ENCODE data around the gene CAMSAP1. TPM values are rescaled to one million over a fixed set of nuclear protein-coding genes. Genes with fewer than 3 reads are reported as not detected.

Gene CAMSAP1
- total RNA-seq, 1 donor from 2014 or later, result 31.1 TPM

DNA sequence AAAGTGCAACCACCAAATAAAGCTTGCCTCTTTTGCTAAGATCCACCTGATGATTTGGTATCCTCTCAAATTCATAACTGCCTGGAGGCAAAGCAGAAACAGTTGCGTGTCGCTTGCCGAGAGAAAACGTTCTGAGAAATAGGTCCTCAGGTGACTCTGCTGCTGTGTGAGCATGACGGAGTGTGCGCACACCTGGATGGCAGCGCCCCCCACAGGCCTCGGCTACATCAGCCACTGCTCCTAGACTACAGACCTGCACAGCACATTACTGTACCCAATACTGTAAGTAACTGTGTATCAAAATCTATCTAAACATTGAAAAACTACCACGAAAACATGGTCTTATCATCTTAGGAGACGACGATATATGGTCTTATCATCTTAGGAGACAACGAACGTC is 87.4 kb downstream of the CAMSAP1 start:
- TF ChIP-seq, protein P1, sequence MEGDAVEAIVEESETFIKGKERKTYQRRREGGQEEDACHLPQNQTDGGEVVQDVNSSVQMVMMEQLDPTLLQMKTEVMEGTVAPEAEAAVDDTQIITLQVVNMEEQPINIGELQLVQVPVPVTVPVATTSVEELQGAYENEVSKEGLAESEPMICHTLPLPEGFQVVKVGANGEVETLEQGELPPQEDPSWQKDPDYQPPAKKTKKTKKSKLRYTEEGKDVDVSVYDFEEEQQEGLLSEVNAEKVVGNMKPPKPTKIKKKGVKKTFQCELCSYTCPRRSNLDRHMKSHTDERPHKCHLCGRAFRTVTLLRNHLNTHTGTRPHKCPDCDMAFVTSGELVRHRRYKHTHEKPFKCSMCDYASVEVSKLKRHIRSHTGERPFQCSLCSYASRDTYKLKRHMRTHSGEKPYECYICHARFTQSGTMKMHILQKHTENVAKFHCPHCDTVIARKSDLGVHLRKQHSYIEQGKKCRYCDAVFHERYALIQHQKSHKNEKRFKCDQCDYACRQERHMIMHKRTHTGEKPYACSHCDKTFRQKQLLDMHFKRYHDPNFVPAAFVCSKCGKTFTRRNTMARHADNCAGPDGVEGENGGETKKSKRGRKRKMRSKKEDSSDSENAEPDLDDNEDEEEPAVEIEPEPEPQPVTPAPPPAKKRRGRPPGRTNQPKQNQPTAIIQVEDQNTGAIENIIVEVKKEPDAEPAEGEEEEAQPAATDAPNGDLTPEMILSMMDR (conservative IDR thresholded peaks at IDR 0.05; ENCODE audit: low read depth, low read length), result no peak
- H3K4me3 ChIP-seq (ENCODE audit: low read depth, low read length), result no peak overlapping the region
- DNase-seq (ENCODE audit: low read depth), result no peak

DNA sequence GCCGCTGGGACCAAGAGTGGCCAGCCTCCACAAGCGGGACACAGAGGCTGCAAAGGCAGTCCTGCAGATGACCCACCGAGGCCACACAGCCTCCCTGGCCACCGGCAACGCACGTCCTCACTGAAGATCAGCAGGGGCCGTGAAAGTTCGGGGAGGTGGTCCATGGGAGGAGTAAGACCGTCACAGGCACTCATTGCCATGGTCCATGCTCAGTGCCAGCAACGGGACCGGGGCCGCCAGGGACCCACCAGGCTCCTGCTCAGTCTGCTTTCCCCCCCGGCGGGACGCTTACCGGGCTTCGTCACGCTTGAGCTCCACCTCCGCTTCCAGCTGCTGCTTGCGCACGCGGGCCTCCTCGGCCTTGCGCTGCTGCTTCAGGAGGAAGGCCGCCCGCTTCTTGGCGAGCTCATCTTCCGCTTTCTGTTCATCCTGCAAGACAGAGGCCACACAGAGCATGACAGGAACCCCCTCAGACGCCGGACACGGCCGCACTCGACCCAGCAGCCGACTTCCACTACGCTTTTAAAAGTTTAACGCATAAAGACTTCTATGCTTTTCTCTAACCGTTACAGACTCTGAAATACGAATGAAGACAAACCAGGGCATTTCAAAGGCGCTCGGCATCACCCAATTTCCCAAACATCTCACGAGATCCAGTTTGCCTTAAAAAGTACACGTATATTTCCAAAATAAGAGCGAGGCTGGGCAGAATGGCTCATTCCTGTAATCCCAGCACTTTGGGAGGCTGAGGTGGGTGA is 88.4 kb downstream of the CAMSAP1 start:
- no peak overlapping the region for H3K4me3 ChIP-seq (ENCODE audit: low read depth, low read length)
- TF ChIP-seq, protein P1 (conservative IDR thresholded peaks at IDR 0.05; ENCODE audit: low read depth, low read length), result no peak
- DNase-seq (ENCODE audit: low read depth), result no peak

DNA sequence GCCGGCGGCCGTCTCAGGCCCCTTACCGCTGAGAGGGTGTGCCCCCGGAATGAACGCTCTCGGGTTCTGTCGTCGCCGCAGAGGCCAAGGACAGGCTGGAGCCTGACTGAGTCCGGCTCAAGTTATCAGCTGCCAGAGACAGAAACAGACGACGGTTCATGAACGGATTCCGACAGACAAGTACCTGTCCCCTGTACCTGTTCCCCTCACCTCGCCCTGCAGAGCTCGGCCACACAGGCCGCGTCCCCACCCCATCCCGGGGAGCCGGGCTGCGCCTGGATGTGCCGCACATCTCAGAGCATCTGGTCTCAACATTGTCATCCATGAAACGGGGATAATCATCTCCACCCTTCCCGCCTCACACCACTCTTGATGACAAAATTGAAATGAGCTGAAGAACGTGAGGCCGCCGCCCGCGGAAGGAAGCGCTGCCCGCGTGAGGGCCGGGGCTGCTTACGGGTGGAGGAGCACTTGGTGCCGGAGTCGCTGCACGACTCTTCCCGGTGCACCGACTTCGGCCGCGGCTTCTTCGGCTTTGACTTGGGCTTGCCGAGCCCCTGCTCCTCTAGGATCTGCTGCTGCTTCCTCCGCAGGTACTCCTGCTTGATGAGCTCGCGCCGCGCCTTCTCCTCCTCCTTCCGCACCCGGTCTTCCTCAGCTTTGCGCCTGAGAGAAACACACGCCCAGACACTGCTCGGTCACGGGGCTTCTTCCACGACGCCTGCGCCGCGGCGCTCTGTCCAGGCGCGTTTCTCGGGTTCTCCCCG is 89.2 kb downstream of the CAMSAP1 start:
- H3K4me3 ChIP-seq (ENCODE audit: low read depth, low read length), result no peak overlapping the region
- DNase-seq (ENCODE audit: low read depth), result no peak
- TF ChIP-seq, protein P1 (conservative IDR thresholded peaks at IDR 0.05; ENCODE audit: low read depth, low read length), result no peak

DNA sequence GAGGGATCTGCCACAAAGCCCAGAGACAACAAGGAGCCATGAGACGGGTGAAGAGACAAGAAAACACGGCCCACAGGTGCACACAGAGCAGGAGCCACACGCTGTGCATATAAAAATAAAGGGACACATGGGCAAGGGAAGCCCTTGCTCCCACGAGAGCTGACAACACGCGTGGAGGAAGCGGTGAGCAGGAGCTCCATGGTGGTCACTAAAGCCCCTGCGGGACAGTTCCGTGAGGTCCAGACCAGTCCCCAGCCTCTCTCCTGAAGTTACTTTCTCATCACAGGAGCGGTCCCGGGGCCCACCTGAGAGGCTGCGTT is 90.7 kb downstream of the CAMSAP1 start:
- no peak for DNase-seq (ENCODE audit: low read depth)
- no peak overlapping the region for H3K4me3 ChIP-seq (ENCODE audit: low read depth, low read length)
- TF ChIP-seq, protein P1 (conservative IDR thresholded peaks at IDR 0.05; ENCODE audit: low read depth, low read length), result no peak

DNA sequence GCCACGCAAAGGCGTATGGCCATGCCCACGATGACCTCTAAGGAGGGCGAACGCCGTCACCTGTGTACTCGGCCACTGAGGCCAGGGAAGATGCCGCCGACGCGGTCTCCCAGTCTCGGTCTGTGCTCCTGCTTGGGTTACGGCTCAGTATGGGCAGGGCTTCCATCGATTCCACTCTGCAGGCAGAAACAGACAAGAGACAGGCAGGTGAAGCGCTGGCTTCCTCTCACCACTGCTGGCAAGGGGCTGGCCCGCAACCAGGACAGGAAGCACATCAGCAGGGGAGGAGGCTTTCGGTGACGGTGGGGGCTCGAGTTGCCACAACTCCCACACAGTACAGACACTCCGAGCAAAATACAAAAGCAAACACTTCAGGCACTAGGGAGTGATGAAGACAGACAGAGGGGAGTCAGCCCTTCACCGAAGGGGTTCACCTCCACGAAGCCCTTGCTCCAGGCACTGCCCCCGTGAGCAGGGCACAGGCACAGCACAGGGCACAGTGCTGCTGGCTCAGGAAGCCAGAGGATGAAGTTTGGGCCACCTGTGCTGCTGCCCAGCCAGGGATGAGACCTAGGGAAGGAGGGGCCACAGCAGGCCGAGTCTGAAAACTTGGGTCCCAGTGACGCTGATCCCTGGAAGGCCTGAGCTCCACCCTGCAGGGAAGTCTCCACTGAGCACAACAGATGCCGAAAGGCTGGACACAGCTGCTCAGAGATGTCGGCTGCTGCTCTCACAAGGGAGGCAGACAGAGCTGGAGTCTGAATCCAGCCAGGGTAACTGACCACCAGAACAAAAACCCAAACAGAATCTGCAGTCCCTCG is 91.3 kb downstream of the CAMSAP1 start:
- TF ChIP-seq, protein P1 (conservative IDR thresholded peaks at IDR 0.05; ENCODE audit: low read depth, low read length), result no peak
- H3K4me3 ChIP-seq (ENCODE audit: low read depth, low read length), result no peak overlapping the region
- no peak for DNase-seq (ENCODE audit: low read depth)

DNA sequence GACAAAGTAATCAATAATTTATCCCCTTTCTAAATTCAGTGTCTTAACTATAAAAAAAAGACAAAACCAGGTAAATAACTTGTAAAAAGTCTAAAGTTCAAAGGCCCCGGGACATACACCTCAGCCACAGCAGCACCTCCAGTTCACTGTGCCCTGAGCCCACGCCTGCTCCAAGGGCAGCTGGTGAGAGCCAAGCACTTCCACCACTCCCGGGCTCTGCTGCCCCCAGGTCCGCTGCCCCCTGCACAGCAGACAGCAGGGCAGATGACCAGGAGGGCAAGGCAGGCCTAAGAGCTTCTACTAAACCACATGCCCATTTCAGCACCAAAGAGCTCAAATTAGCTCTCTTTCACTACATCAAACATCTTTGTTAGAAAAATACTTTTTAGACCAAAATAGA is 91.9 kb downstream of the CAMSAP1 start:
- DNase-seq (ENCODE audit: low read depth), result no peak
- H3K4me3 ChIP-seq (ENCODE audit: low read depth, low read length), result no peak overlapping the region
- TF ChIP-seq, protein P1 (conservative IDR thresholded peaks at IDR 0.05; ENCODE audit: low read depth, low read length), result no peak

All from epithelial cell of proximal tubule (primary cell).